Measurements from ENCODE around the gene POM121L12.

GRCh38 chr7:53062796-53063195 lies 27.4 kb downstream of the POM121L12 start:
- TF ChIP-seq EZH2 (optimal IDR thresholded peaks at IDR 0.05; ENCODE audit: low read depth, low read length) (no peak), CTCF (IDR thresholded peaks at IDR 0.05; ENCODE audit: low read length) (no peak), EZH2phosphoT487 (IDR thresholded peaks at IDR 0.05; ENCODE audit: low read length) (no peak)

Measured in MM.1S (cell line).